ENCODE measurements around the gene MLIP. TPM values are rescaled to one million over a fixed set of nuclear protein-coding genes. Genes with fewer than 3 reads are reported as not detected.

Gene MLIP
- polyA plus RNA-seq, 1 experiment = not detected

- no peak for TF ChIP-seq CTCF (IDR thresholded peaks at IDR 0.05; ENCODE audit: insufficient read depth, low read depth, low read length)
- Histone ChIP-seq H3K36me3 (ENCODE audit: control insufficient read depth, insufficient read depth, low read length) (no peaks in the 10 kb centered on the region), H3K4me3 (ENCODE audit: low read depth, low read length) (no peak overlapping the region), H3K27me3 (ENCODE audit: control insufficient read depth, insufficient read depth, low read length) (no peaks in the 10 kb centered on the region)
- ChIA-PET CTCF (no interaction called here), POLR2A (no interaction called here)
- DNase-seq (ENCODE audit: low read depth) = no peak
Observed at GRCh38 chr6:54096811-54097210, 14.4 kb upstream of the MLIP start.

GRCh38 chr6:54097753-54098152 lies 13.5 kb upstream of the MLIP start:
- CTCF ChIA-PET = no interaction called here

GRCh38 chr6:54098450-54099044 lies 12.7 kb upstream of the MLIP start:
- Histone ChIP-seq H3K27me3 (ENCODE audit: control insufficient read depth, insufficient read depth, low read length) (no peaks in the 10 kb centered on the region), H3K36me3 (ENCODE audit: control insufficient read depth, insufficient read depth, low read length) (no peaks in the 10 kb centered on the region), H3K4me3 (ENCODE audit: low read depth, low read length) (no peak overlapping the region)
- TF ChIP-seq CTCF (IDR thresholded peaks at IDR 0.05; ENCODE audit: insufficient read depth, low read depth, low read length) = no peak
- no peak for DNase-seq (ENCODE audit: low read depth)
- CTCF ChIA-PET = no interaction called here
- POLR2A ChIA-PET = no interaction called here

More at GRCh38 chr6:54097753-54098152, 13.5 kb upstream of the MLIP start:
- POLR2A ChIA-PET = no interaction called here
- no peak for TF ChIP-seq CTCF (IDR thresholded peaks at IDR 0.05; ENCODE audit: insufficient read depth, low read depth, low read length)
- no peak for DNase-seq (ENCODE audit: low read depth)
- Histone ChIP-seq H3K36me3 (ENCODE audit: control insufficient read depth, insufficient read depth, low read length) (no peaks in the 10 kb centered on the region), H3K27me3 (ENCODE audit: control insufficient read depth, insufficient read depth, low read length) (no peaks in the 10 kb centered on the region), H3K4me3 (ENCODE audit: low read depth, low read length) (no peak overlapping the region)

GRCh38 chr6:54099225-54099624 lies 12.0 kb upstream of the MLIP start:
- H3K27me3 ChIP-seq (ENCODE audit: control insufficient read depth, insufficient read depth, low read length) = no peaks in the 10 kb centered on the region
- H3K36me3 ChIP-seq (ENCODE audit: control insufficient read depth, insufficient read depth, low read length) = no peaks in the 10 kb centered on the region
- no peak overlapping the region for H3K4me3 ChIP-seq (ENCODE audit: low read depth, low read length)
- CTCF ChIA-PET = no interaction called here
- DNase-seq (ENCODE audit: low read depth) = no peak
- POLR2A ChIA-PET = no interaction called here
- no peak for TF ChIP-seq CTCF (IDR thresholded peaks at IDR 0.05; ENCODE audit: insufficient read depth, low read depth, low read length)

GRCh38 chr6:54100411-54101006 lies 10.7 kb upstream of the MLIP start:
- Histone ChIP-seq H3K36me3 (ENCODE audit: control insufficient read depth, insufficient read depth, low read length) (no peaks in the 10 kb centered on the region), H3K4me3 (ENCODE audit: low read depth, low read length) (no peak overlapping the region), H3K27me3 (ENCODE audit: control insufficient read depth, insufficient read depth, low read length) (no peaks in the 10 kb centered on the region)
- DNase-seq (ENCODE audit: low read depth) = no peak
- ChIA-PET POLR2A (no interaction called here), CTCF (interaction anchor here (1.2 kb wide), 1 partner anchor 618 kb away, joined by 3 read pairs; no protein-coding TSS in a partner anchor)
- no peak for TF ChIP-seq CTCF (IDR thresholded peaks at IDR 0.05; ENCODE audit: insufficient read depth, low read depth, low read length)

Data from BJ (cell line).